ENCODE data around the gene HBG1.

HBG1 gene

GRCh38 chr11:5245155-5245554 is 4.5 kb downstream of the HBG1 start:
- DNase-seq: no peak

DNA sequence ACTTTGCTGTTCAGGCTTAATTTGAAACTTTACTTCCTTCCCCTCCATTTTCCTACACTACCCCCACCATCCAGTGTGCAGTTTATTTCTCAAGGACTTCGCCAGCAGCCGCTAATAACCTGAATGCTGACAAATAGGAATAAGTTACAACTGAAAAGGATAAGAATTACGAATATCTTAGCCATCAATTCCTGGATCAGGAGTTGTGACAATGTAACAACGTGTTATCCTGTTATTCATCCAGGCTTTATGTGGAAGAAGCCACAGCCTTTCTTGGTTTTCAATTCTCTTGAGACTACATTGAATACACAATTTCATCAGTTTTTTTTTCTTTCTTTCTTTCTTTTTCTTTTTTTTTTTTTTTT is 5.9 kb downstream of the HBG1 start:
- no peak for DNase-seq

- no peak for DNase-seq
Observed at GRCh38 chr11:5242933-5243815, 6.5 kb downstream of the HBG1 start.

DNA sequence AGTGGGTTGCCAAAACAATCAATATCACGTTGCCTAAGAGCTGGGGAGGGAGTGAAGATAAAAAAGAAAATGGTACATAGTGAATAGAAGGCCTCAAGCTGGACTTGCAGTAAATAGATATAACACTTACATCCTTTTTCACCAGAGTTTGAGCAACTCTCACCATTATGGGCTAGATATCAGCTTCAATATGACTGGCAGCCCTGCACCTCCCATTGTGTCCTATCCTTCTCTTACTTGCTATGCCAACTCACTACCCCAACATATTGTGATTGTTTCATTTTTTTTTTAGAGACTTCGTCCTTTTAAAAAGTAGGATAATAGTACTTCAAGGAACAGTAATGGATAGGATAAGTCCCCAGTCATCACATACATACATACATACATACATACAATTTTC is 7.4 kb downstream of the HBG1 start:
- DNase-seq: no peak

- DNase-seq: no peak
Observed at GRCh38 chr11:5241458-5241857, 8.2 kb downstream of the HBG1 start.

DNA sequence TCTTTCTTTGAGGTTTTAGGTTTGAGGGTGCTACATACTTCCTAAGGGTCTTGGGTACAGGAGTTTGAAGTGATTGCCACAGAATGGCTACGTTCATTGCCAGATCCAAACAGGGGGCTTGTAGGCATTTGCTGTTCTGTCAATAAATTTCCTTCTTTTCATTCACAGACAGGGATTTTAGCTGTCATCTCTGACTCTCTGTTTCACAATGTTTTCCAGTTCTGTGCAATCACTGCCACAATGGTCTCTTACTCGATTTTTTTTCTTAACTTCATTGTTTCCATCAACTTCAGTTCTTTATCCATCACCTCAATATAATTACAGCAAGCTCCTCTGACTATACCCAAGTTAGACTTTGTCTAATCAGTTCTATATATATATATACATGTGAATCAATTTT is 9.2 kb downstream of the HBG1 start:
- no peak for DNase-seq

DNA sequence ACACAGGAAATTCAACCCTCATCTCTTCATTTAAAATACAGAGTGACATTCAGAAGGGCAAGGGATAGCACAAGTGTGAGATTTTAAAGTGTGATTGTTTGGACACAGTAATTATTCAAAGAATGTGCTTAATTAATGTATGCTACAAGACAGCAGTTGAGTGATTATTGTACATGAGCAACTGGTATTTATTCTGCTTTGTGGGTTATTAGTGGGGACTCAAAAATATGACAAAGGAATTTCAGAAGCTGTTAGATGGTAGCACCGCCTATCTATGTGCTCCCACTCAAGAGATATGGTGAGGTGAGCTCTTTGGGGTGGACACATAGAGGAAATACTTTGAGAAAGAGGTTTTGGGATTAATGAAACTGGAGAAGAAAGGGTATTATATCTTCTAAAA is 9.6 kb downstream of the HBG1 start:
- no peak for DNase-seq

DNA sequence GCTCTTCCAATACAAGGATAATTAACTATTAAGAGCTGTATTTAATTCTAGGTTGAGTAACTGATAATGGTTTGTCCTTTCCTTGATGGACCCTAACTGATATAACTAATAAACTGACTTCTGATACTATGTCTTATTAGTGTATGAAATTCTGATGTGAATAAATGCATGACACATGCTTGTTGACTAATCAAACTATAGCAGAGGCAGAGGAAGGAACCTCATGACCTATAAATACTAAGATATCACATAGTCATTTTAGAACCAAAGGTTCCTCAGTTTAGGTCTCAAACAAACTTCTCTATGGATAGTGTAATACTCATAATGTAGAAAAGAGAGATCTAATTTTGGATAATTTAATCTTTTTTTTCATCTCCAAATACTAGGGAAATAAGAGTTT is 10.6 kb downstream of the HBG1 start:
- DNase-seq: no peak

DNA sequence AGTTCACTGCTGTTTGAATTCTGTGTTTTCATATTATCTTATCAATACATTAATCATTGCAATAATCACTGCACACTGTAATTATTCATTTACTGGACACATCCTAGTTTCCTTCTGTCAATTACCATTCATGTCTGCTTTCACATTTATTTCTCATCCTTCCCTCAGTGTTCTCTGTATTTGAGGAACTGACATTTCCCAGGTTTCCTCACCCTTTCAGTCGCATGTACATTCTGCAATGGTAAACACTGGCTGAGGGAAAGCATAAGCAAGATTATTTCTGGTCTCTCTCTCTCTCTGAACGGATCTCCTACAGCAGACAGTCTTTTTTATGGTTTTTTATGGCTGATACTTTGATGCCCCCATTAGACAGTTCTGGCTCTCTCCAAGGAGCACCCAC is 11.2 kb downstream of the HBG1 start:
- DNase-seq: no peak

DNA sequence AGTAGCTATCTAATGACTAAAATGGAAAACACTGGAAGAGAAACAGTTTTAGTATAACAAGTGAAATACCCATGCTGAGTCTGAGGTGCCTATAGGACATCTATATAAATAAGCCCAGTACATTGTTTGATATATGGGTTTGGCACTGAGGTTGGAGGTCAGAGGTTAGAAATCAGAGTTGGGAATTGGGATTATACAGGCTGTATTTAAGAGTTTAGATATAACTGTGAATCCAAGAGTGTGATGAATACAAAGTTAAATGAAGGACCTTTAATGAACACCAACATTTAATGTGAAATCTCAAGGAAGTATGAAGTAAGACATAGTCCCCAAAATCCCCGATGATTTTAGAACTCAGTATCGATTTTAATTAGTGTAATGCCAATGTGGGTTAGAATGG is 12.2 kb downstream of the HBG1 start:
- DNase-seq: no peak

- DNase-seq: no peak
Observed at GRCh38 chr11:5235364-5236095, 14.1 kb downstream of the HBG1 start.

DNA sequence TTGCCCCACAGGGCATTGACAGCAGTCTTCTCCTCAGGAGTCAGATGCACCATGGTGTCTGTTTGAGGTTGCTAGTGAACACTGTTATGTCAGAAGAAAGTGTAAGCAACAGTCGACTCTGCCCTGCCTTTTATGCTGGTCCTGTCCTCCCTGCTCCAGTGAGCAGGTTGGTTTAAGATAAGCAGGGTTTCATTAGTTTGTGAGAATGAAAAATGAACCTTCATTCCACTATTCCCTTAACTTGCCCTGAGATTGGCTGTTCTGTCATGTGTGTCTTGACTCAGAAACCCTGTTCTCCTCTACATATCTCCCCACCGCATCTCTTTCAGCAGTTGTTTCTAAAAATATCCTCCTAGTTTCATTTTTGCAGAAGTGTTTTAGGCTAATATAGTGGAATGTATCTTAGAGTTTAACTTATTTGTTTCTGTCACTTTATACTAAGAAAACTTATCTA is 15.2 kb downstream of the HBG1 start, which contains the start of gene HBD:
Gene HBD (minus strand): TSS at position 103 of the 454 bp plus-strand sequence. CDS start 50 bp downstream, at position 53.
- peak; percentile 1 for DNase-seq

- no peak for DNase-seq
Observed at GRCh38 chr11:5233307-5233706, 16.4 kb downstream of the HBG1 start.

GRCh38 chr11:5232821-5233220 is 16.8 kb downstream of the HBG1 start:
- no peak for DNase-seq

DNA sequence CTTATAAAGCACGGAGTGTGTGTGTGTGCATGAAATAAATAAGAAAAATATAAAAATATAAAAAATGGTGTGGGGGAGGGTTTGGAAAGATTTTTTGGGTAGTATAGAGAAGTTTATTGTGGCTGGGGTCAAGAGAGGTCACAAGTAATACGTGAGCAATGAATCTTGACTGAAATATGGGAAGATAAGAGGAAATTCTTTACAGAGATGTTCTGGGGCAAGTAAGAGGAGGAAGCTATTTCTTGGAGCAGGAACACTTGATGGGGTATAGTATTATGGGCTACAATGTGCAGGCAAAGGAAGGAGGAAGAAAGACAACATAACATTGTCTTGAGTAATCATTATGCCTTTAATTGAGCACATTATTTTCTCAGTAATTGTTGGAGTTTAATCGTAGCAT is 17.5 kb downstream of the HBG1 start:
- no peak for DNase-seq

GRCh38 chr11:5231111-5231510 is 18.5 kb downstream of the HBG1 start:
- DNase-seq: no peak

DNA sequence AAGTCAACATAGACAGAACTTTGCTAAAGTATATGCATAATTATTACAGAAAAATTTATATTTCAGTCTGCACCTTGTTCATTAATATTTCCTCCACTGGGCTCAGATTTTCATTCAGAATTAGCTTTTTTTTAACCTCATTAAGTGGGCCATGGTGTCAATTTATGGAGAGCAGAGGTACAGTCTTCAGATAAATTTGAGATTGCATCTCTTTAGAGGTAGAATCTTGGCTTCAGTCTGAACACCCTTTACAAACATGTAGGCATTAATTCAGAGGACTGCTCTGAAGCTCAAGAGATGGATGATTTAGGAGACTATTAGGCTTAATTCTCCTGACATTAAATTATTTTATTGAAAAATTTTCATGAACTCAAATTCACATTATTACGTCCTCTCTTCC is 19.4 kb downstream of the HBG1 start:
- DNase-seq: no peak

DNA sequence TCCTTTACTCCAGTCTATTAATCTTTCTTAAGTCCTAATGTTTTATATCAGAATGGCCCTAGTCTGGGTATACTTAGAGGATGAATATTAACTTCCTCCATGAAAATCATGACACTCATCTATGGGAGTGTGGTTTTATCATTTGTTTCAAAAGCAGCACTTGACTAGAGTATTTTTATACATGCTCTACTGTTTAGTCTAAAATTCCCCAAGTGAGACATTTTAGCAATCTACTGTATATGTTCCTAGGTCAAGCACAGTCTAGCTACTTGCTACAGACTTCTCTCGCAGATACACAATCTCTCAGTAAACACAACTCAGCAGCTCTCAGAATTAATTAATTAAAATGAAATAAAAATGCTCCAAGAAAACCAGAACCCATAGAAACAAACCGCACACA is 19.9 kb downstream of the HBG1 start:
- DNase-seq: no peak

DNA sequence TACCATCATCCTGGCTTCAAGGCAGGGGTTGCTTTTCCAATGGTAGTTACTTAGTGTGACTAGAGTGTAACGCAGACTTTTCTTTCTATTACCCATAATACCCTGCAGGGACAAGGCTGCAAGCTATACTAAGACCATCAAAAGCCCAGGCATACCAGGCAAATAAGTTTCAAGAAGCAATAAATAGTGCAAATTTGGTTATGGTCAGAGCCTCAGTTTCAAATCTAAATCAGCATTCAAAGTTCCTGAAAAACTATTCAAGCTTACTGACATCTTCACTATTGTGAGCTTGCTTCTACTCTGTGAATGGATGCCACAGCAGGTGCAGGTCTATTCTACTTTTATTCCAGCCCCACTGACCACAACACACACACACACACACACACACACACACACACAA is 20.3 kb downstream of the HBG1 start:
- DNase-seq: no peak

GRCh38 chr11:5228124-5228523 is 21.5 kb downstream of the HBG1 start:
- no peak for DNase-seq

GRCh38 chr11:5227681-5228080 is 22.0 kb downstream of the HBG1 start:
- DNase-seq: no peak

- DNase-seq: no peak
Observed at GRCh38 chr11:5226732-5227310, 22.8 kb downstream of the HBG1 start, which contains the start of gene HBB. TSS of gene HBB (minus strand) at chr11:5227071. CDS start at chr11:5227021, 50 bp downstream.

DNA sequence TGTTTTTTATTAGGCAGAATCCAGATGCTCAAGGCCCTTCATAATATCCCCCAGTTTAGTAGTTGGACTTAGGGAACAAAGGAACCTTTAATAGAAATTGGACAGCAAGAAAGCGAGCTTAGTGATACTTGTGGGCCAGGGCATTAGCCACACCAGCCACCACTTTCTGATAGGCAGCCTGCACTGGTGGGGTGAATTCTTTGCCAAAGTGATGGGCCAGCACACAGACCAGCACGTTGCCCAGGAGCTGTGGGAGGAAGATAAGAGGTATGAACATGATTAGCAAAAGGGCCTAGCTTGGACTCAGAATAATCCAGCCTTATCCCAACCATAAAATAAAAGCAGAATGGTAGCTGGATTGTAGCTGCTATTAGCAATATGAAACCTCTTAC is 24.2 kb downstream of the HBG1 start:
- DNase-seq: no peak

All from CD4-positive, alpha-beta T cell treated with Interleukin-17A for 1 hour (primary cell).